OCI-LY1 (cell line): ENCODE results near the gene COPZ1.

Source experiments
- EZH2 ChIP-seq: fragments of 200-600 bp; sonication (generic), shearing (Covaris generic); IDR thresholded peaks from 2 replicates; pipeline ENCODE4 v1.8.0; 2017; ENCODE audit warnings: borderline replicate concordance, mixed run types, mild to moderate bottlenecking, antibody characterized with exemption, low read length, moderate library complexity, mixed read lengths
- TF ChIP-seq, protein P1 (sequence below): fragments of 200-600 bp; sonication (generic), shearing (Covaris generic); IDR thresholded peaks from 2 replicates; pipeline ENCODE4 v1.5.1; 2017; ENCODE audit warnings: mild to moderate bottlenecking, antibody characterized with exemption, low read length, moderate library complexity, mixed read lengths

DNA sequence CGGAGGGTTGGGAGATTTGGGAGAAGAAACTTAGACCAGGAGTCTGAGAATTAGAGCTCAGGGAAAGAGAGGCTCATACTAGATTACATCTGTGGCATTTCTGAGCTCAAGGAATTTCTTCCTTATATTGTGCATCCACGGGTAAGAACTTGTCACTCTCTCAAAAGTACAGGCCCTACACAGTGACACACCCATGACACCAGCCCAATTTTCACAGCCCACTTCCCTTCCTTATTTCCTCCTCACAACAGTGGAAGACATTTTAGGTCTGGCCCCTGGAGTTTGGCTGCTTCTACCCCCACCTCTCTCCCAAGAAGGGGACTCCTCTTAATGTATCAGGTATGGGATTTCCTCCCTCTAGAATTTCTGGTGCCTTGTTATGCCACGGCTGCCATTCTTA is 68.8 kb downstream of the COPZ1 start:
- TF ChIP-seq, protein P1, sequence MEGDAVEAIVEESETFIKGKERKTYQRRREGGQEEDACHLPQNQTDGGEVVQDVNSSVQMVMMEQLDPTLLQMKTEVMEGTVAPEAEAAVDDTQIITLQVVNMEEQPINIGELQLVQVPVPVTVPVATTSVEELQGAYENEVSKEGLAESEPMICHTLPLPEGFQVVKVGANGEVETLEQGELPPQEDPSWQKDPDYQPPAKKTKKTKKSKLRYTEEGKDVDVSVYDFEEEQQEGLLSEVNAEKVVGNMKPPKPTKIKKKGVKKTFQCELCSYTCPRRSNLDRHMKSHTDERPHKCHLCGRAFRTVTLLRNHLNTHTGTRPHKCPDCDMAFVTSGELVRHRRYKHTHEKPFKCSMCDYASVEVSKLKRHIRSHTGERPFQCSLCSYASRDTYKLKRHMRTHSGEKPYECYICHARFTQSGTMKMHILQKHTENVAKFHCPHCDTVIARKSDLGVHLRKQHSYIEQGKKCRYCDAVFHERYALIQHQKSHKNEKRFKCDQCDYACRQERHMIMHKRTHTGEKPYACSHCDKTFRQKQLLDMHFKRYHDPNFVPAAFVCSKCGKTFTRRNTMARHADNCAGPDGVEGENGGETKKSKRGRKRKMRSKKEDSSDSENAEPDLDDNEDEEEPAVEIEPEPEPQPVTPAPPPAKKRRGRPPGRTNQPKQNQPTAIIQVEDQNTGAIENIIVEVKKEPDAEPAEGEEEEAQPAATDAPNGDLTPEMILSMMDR, result no peak
- no peak for TF ChIP-seq EZH2
